Measurements from ENCODE around the gene PRKCZ. TPM values are rescaled to one million over a fixed set of nuclear protein-coding genes. Genes with fewer than 3 reads are reported as not detected.

The PRKCZ gene
- total and polyA plus RNA-seq, 2 experiments from 2014 or later: 1.4 to 2.8 TPM

DNA sequence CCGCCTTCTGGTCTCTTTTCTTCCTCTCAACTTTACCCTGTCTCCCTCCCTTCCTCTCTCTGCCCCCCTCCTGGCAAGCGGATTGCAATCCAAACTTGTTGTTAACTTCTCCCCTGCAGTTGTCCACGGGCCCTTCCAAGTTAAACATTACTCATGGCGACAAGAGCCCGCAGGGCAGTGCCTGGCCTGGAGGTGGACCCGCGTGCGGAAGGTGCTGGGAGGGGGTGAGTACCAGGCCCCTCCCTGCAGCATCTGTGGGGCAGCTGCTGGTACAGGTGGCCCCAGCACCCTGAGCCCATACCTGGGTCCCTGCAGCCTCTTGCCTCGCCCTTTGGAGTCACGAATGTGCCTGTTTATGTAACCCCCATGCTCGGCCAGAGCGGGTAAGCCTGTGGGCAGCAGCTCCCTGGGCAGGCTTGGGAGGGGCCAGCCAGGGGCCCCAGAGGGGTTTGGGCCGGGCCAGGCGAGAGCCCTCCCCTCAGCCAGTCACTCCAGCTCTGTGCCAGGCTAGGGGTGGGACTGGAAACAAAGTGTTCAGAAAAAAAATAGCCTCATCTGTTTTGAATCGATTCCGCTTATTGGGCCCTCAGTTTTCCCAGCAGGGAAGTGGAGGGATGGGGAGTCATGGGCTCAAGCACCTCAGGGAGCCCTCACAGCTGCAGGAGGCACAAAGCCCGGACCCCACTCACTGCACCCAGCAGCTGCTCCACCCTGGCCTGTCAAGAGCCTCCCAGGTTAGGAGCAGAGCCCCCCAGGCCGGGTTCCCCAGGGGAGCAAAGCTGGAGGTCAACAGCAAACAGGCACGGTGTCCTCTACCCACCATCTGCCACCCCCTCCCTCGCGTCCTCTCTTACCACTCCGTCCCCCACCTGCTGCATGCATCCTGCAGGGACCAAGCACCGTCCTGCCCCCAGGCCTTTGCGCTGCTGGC is 158.4 kb downstream of the PRKCZ start:
- WGBS, 2 experiments (ENCODE audit: low coverage in 1 of 2, low lambda C conversion rate in 2 of 2, missing lambda C conversion rate in 2 of 2): 14 to 19% methylated on average over 19 to 24 of the region's 24 CpGs
- H3K79me2 ChIP-seq (ENCODE audit: insufficient read depth): peaks cover 7% of the 10 kb centered on the region; the same call in 1 of the 2 replicates
- H3K9ac ChIP-seq: peak overlapping the region; percentile 87
- H3K9me3 ChIP-seq (ENCODE audit: low read depth): no peaks in the 10 kb centered on the region
- H3K4me2 ChIP-seq (ENCODE audit: unreplicated experiment): peak overlapping the region; percentile 67
- peak overlapping the region; percentile 25; the same call in 1 of the 2 replicates for H2AFZ ChIP-seq
- H3K27ac ChIP-seq: peak overlapping the region; percentile 97
- H3K4me1 ChIP-seq (ENCODE audit: insufficient read depth): peaks cover 36% of the 10 kb centered on the region
- no peaks in the 10 kb centered on the region for H4K20me1 ChIP-seq (ENCODE audit: insufficient read depth)
- no peaks in the 10 kb centered on the region for H3K36me3 ChIP-seq (ENCODE audit: low read depth)
- in situ Hi-C loops (cut with MboI): no loop called here
- DNase-seq: peak; percentile 99
- TF ChIP-seq EZH2phosphoT487 (IDR thresholded peaks at IDR 0.05; ENCODE audit: insufficient read depth, low read depth): no peak
- TF ChIP-seq EZH2 (IDR thresholded peaks at IDR 0.05; ENCODE audit: insufficient read depth, poor library complexity, severe bottlenecking): no peak
- no peaks in the 10 kb centered on the region for H3K27me3 ChIP-seq (replicated peaks; ENCODE audit: insufficient read depth)
- no peaks in the 10 kb centered on the region for H3K9me2 ChIP-seq (ENCODE audit: insufficient read depth)
- peak overlapping the region; percentile 58 for H3K4me3 ChIP-seq
- H3F3A ChIP-seq (ENCODE audit: insufficient read depth): peaks cover 24% of the 10 kb centered on the region; the same call in 1 of the 2 replicates

DNA sequence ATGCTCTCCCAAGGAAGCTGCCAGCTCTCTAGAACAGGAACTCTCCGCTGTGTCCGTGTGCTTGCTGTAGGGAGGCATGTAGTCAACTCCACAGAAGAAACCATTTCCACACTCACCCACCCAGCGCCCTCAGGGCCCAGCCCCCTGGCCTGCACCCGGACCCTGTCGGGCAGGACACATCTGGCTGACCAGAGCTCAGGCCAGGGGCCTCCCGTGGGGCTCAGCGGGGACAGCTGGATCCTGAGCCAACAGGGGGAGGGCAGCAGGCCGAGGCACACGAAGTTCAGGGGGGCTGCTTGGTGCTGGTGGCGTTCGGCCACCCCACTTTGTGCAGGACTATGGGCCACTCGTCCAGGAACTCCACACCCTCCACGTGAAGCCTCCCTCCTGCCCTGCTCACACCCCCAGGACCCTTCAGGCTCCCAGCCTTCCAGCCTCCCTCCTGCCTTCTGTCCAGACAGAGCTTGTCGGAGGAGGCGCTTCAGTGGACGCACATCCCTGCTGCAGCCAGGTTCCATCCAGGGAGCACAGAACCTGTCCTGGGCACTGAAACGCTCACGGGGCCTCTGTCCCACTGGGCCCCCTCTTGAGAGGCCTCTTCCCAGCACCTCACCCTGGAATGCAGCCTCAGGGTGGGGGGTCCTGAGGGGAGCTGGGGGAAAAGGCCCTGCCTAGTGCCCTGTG is 159.3 kb downstream of the PRKCZ start:
- no peaks in the 10 kb centered on the region for H4K20me1 ChIP-seq (ENCODE audit: insufficient read depth)
- peak overlapping the region; percentile 97; the same call in 1 of the 2 replicates for H3K27ac ChIP-seq
- no peak overlapping the region for H3K4me3 ChIP-seq
- no peaks in the 10 kb centered on the region for H3K36me3 ChIP-seq (ENCODE audit: low read depth)
- H3K4me1 ChIP-seq (ENCODE audit: insufficient read depth): peaks cover 46% of the 10 kb centered on the region
- peak overlapping the region; percentile 87; the same call in 1 of the 2 replicates for H3K9ac ChIP-seq
- no peaks in the 10 kb centered on the region for H3K9me2 ChIP-seq (ENCODE audit: insufficient read depth)
- H3K9me3 ChIP-seq (ENCODE audit: low read depth): no peaks in the 10 kb centered on the region
- in situ Hi-C loops (cut with MboI): no loop called here
- H2AFZ ChIP-seq: no peak overlapping the region
- H3F3A ChIP-seq (ENCODE audit: insufficient read depth): peaks cover 27% of the 10 kb centered on the region; the same call in 1 of the 2 replicates
- 62 to 67% methylated on average over 18 of the region's 18 CpGs for WGBS, 2 experiments (ENCODE audit: low coverage in 1 of 2, low lambda C conversion rate in 2 of 2, missing lambda C conversion rate in 2 of 2)
- TF ChIP-seq EZH2 (IDR thresholded peaks at IDR 0.05; ENCODE audit: insufficient read depth, poor library complexity, severe bottlenecking) (no peak), EZH2phosphoT487 (IDR thresholded peaks at IDR 0.05; ENCODE audit: insufficient read depth, low read depth) (no peak)
- H3K27me3 ChIP-seq (replicated peaks; ENCODE audit: insufficient read depth): no peaks in the 10 kb centered on the region
- H3K4me2 ChIP-seq (ENCODE audit: unreplicated experiment): no peak overlapping the region
- DNase-seq: no peak
- peaks cover 7% of the 10 kb centered on the region; the same call in 1 of the 2 replicates for H3K79me2 ChIP-seq (ENCODE audit: insufficient read depth)

DNA sequence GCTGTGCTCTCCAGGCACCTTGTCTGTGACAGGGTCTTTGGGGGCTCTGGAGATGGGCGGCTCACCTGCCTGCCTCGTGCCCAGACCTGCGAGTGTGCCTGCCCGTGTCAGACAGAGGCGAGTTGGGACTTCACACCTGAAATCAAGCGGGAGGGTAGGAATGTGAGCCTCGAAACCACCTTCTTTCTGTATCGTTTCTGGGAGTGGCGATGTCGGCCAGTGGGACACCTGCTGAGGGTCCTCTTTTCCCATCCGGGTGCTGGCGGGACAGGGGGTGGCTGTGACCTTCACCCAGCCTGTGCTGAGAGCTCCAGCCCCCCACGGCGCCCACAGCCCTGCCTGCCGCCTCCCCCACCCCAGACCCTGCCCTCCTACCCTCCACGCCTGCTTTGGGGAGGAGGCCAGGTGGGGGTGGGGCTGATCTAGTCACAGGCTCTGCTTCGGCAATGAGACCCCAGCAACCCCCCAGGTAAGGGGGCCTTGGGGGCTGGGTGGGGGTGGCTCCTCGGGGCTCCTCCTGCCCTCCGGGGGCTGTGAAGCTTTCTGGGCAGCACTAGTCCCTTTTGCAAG is 160.0 kb downstream of the PRKCZ start:
- H3K9me3 ChIP-seq (ENCODE audit: low read depth): no peaks in the 10 kb centered on the region
- 81 to 83% methylated on average over 10 to 19 of the region's 19 CpGs for WGBS, 2 experiments (ENCODE audit: low coverage in 1 of 2, low lambda C conversion rate in 2 of 2, missing lambda C conversion rate in 2 of 2)
- in situ Hi-C loops (cut with MboI): no loop called here

DNA sequence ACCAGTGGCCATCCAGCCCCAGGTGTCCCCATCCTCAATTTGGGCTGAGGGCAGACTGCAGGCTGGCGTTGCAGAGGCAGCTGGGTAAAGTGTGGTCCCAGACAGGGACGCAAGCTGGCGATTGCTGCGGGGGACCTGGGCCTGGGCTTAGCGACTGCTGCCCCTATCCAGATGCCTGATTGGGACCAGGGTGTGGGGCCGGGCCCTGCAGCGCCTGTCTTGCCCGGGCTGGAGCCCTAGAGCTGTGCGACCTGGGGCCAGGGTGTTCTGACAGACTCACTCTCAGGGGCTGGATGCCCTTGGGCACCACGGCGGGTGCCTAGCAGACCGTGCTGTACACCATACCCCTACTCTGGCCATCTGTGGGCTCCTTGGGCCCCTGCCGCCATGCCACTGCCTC is 160.6 kb downstream of the PRKCZ start:
- H3K9me3 ChIP-seq (ENCODE audit: low read depth): no peaks in the 10 kb centered on the region
- no peak overlapping the region for H3K4me2 ChIP-seq (ENCODE audit: unreplicated experiment)
- peaks cover 27% of the 10 kb centered on the region; the same call in 1 of the 2 replicates for H3F3A ChIP-seq (ENCODE audit: insufficient read depth)
- no peaks in the 10 kb centered on the region for H3K27me3 ChIP-seq (replicated peaks; ENCODE audit: insufficient read depth)
- WGBS, 2 experiments (ENCODE audit: low coverage in 1 of 2, low lambda C conversion rate in 2 of 2, missing lambda C conversion rate in 2 of 2): 86 to 94% methylated on average over 12 to 13 of the region's 13 CpGs
- in situ Hi-C loops (cut with MboI): no loop called here
- no peak for TF ChIP-seq EZH2phosphoT487 (IDR thresholded peaks at IDR 0.05; ENCODE audit: insufficient read depth, low read depth)
- no peak for TF ChIP-seq EZH2 (IDR thresholded peaks at IDR 0.05; ENCODE audit: insufficient read depth, poor library complexity, severe bottlenecking)
- DNase-seq: no peak
- no peak overlapping the region for H2AFZ ChIP-seq
- H3K9me2 ChIP-seq (ENCODE audit: insufficient read depth): no peaks in the 10 kb centered on the region
- H3K79me2 ChIP-seq (ENCODE audit: insufficient read depth): peaks cover 5% of the 10 kb centered on the region; the same call in 1 of the 2 replicates
- no peak overlapping the region for H3K4me3 ChIP-seq
- no peaks in the 10 kb centered on the region for H3K36me3 ChIP-seq (ENCODE audit: low read depth)
- no peak overlapping the region for H3K9ac ChIP-seq
- H4K20me1 ChIP-seq (ENCODE audit: insufficient read depth): no peaks in the 10 kb centered on the region
- no peak overlapping the region for H3K27ac ChIP-seq
- H3K4me1 ChIP-seq (ENCODE audit: insufficient read depth): peaks cover 49% of the 10 kb centered on the region

More for the DNA sequence above, 160.0 kb downstream of the PRKCZ start:
- Histone ChIP-seq H3K9ac (no peak overlapping the region), H3K36me3 (ENCODE audit: low read depth) (no peaks in the 10 kb centered on the region), H3K27me3 (replicated peaks; ENCODE audit: insufficient read depth) (no peaks in the 10 kb centered on the region), H2AFZ (no peak overlapping the region), H3K79me2 (ENCODE audit: insufficient read depth) (peaks cover 7% of the 10 kb centered on the region; the same call in 1 of the 2 replicates), H3K4me1 (ENCODE audit: insufficient read depth) (peaks cover 49% of the 10 kb centered on the region), H4K20me1 (ENCODE audit: insufficient read depth) (no peaks in the 10 kb centered on the region), H3K27ac (no peak overlapping the region), H3F3A (ENCODE audit: insufficient read depth) (peaks cover 27% of the 10 kb centered on the region; the same call in 1 of the 2 replicates), H3K4me3 (no peak overlapping the region), H3K9me2 (ENCODE audit: insufficient read depth) (no peaks in the 10 kb centered on the region), H3K4me2 (ENCODE audit: unreplicated experiment) (no peak overlapping the region)
- DNase-seq: no peak
- no peak for TF ChIP-seq EZH2 (IDR thresholded peaks at IDR 0.05; ENCODE audit: insufficient read depth, poor library complexity, severe bottlenecking)
- TF ChIP-seq EZH2phosphoT487 (IDR thresholded peaks at IDR 0.05; ENCODE audit: insufficient read depth, low read depth): no peak

Data from GM23248 (cell line).